Measurements from ENCODE around the gene IL1R1.

IL1R1 gene

DNA sequence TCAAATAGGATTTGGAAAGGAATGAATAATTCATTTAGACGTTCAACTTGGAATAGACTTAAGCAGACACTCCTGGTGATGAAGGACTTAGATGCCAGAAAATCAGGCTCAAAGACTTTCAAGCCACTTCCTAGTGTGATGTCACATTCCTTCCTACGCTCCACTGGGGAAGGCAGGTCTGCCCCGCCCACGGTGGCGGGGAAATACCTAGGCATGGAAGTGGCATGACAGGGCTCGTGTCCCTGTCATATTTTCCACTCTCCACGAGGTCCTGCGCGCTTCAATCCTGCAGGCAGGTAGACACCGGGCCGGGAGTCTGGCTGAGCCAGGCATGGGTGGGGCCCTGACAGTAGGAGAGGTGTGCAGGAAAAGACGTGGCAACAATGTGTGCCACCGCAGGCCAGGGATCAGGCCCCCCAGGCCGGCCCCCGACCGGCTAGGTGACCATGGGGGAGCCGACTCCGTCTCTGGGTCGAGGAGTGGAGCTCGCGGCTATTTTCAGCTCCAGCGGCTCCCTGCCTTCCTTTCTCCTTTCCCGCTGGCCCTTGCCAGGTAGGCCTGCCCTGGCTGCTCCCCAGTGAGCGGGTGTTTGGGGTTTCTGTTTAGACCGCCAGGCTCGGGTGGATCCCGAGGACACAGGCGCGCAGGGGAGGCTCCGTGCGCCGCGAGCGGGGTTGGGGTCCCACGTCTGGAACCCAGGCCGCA lies 44.4 kb downstream of the IL1R1 start, which contains the start of gene IL1RL2:
TSS of gene IL1RL2 (plus strand) at position 233 of the 705 bp plus-strand sequence. CDS start 845 bp downstream, outside the sequence.
- H3K4me3 ChIP-seq (ENCODE audit: low read length), result peak within 1 kb of the TSS; percentile 48
- peak; percentile 75 for DNase-seq (ENCODE audit: low read depth)
- TF ChIP-seq, protein P1, sequence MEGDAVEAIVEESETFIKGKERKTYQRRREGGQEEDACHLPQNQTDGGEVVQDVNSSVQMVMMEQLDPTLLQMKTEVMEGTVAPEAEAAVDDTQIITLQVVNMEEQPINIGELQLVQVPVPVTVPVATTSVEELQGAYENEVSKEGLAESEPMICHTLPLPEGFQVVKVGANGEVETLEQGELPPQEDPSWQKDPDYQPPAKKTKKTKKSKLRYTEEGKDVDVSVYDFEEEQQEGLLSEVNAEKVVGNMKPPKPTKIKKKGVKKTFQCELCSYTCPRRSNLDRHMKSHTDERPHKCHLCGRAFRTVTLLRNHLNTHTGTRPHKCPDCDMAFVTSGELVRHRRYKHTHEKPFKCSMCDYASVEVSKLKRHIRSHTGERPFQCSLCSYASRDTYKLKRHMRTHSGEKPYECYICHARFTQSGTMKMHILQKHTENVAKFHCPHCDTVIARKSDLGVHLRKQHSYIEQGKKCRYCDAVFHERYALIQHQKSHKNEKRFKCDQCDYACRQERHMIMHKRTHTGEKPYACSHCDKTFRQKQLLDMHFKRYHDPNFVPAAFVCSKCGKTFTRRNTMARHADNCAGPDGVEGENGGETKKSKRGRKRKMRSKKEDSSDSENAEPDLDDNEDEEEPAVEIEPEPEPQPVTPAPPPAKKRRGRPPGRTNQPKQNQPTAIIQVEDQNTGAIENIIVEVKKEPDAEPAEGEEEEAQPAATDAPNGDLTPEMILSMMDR (IDR thresholded peaks at IDR 0.05; ENCODE audit: insufficient read depth, low read depth, low read length, missing control alignments), result no peak

DNA sequence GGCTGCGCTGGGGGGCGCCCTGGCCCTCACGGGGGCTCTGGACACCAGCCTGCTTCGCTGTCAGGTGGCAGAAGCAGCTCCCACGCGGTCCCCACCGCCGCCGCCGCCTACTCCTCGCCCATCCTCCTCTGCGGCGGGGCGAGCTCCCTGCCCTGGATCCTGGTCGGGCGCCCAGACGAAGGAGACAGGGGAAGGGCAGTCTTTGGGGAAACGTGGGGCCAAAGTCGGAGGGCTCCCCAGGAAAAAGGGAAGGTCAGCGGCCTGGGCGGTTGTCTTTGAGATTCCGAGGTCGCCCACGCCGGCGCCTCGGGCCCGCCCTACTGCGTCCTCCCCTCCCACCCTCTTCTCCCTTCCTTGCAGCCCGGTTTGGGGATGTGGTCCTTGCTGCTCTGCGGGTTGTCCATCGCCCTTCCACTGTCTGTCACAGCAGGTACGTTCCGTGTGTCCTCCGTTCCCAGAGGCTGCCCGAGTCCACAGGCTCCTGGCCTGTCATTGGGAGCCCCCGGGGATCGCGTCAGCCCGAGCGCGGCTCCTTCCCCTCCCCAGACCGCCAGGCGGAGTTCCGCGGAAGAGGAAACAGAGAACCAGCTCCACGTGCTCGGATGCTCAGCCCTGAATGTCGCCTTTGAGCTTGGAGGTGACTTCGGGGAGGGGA lies 45.1 kb downstream of the IL1R1 start:
- TF ChIP-seq, protein P1 (IDR thresholded peaks at IDR 0.05; ENCODE audit: insufficient read depth, low read depth, low read length, missing control alignments), result peak; percentile 41
- H3K4me3 ChIP-seq (ENCODE audit: low read length), result peak overlapping the region; percentile 48
- DNase-seq (ENCODE audit: low read depth), result peak; percentile 33

DNA sequence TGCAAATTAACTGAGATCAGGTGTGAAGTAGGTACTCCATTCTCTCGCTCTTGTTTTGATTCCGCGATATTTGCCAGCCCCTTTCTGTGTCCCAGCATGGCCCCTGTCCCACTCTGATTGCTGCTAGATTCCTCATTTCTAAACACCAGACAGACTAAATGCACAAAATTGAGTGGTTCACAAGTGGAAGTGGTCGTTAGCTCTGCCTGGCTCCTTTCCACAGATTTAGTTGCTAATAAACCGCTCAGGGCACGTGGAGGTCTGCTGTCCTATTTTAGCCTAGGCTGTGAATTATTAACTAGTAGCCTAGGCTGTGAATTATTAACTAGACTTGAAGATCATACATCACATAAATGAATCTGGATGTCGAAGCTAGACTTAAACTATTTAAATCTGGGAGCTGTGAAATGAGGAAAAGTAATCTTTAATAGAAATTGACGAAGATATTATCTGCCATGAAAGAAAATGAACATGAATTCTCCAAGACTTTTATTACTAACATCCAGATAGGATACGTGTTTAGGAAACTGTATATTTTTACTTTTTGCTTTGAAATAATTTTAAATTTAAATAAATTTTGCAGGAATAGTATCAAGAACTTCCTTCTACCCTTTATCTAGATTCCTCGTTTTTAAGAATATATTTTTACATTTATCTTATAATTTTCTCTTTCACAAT lies 48.0 kb downstream of the IL1R1 start:
- no peak overlapping the region for H3K4me3 ChIP-seq (ENCODE audit: low read length)
- TF ChIP-seq, protein P1 (IDR thresholded peaks at IDR 0.05; ENCODE audit: insufficient read depth, low read depth, low read length, missing control alignments), result no peak
- DNase-seq (ENCODE audit: low read depth), result no peak

DNA sequence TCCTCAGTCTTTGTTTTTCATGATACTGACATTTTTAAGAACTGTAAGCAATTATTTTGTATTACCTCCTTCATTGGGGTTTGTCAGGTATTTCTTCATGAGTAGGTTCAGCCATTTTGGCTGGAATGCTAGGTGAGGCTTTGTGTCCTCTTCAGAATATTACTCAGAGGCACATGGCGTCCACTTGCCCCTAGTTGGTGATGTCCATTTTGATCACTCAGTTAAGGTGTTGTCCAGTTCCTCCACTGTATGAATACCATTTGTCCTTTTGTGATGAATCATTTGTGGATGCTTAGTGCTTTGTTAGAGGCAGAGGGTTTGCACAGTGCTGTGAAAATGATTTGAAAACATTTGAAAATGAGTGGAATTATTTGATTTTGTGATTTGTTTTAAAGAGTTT lies 49.0 kb downstream of the IL1R1 start:
- no peak for DNase-seq (ENCODE audit: low read depth)
- no peak overlapping the region for H3K4me3 ChIP-seq (ENCODE audit: low read length)
- TF ChIP-seq, protein P1 (IDR thresholded peaks at IDR 0.05; ENCODE audit: insufficient read depth, low read depth, low read length, missing control alignments), result no peak

DNA sequence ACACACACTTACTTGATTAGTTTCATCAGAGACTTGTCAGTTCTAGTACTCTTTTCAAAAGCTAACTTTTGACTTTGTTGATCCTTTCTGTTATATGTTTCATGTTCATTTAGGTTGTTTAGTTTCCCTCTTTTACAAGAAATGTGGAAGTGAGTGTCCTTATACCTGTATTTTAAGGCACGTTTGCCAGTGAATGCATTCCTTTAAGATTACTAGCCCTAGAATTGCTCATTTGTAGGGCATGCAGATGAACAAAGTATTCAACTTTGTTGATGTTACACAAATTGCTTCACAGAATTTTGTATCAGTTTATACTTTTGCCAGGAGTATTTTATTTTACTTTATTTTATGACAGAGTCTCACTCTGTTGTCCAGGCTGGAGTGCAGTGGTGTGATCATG lies 50.5 kb downstream of the IL1R1 start:
- DNase-seq (ENCODE audit: low read depth), result peak; percentile 74
- TF ChIP-seq, protein P1 (IDR thresholded peaks at IDR 0.05; ENCODE audit: insufficient read depth, low read depth, low read length, missing control alignments), result no peak
- H3K4me3 ChIP-seq (ENCODE audit: low read length), result no peak overlapping the region

DNA sequence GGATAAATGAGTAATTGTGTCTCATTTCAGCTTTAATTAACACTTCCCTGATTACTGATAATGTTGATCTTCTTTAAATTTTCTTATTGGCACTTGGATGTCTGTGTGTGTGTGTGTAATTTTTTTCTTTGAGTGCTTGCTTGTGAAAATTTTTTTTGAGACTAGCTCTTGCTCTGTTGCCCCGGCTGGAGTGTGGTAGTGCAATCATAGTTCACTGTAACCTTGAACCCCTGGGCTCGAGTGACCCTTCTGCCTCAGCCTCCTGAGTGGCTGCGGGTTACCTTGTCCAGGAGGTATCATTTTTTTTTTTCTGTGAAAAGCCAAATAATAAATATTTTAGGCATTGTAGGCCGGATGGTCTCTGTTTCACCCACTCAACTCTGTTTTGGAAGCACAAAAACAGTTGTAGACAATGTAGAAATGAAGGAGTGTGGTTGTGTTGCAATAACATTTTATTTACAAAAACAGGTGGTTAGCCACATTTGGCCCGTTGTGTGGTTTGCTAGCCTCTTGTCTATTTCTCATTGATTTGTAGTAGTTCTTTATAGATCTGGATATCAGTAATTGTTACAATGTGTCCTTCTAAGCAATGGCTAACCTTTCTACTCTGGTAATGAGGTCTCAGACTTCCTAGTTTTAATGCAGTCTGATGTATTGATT lies 52.2 kb downstream of the IL1R1 start:
- no peak for DNase-seq (ENCODE audit: low read depth)
- H3K4me3 ChIP-seq (ENCODE audit: low read length), result no peak overlapping the region
- TF ChIP-seq, protein P1 (IDR thresholded peaks at IDR 0.05; ENCODE audit: insufficient read depth, low read depth, low read length, missing control alignments), result no peak

Measured in epithelial cell of esophagus (primary cell).